Measurements from ENCODE around the gene ROBO1. TPM values are rescaled to one million over a fixed set of nuclear protein-coding genes. Genes with fewer than 3 reads are reported as not detected.

Gene ROBO1
- total and polyA plus RNA-seq, 2 donors (not counting 3 experiments of a cell fraction or from before 2014, with no cell fraction given), result 5.9 to 14.2 TPM

- no peaks in the 10 kb centered on the region for H3K9me3 ChIP-seq (replicated peaks; ENCODE audit: control insufficient read depth, insufficient read depth, low read length)
- H3K79me2 ChIP-seq (ENCODE audit: control insufficient read depth, insufficient read depth, low read length), result no peaks in the 10 kb centered on the region
- no peaks in the 10 kb centered on the region for H3K9me1 ChIP-seq (replicated peaks; ENCODE audit: control insufficient read depth, extremely low read depth, insufficient read depth, low read length)
- intact Hi-C loops (cut with micrococcal nuclease) (no loop called here), dilution Hi-C loops (cut with MboI; ENCODE audit: extremely low pct_ligation_motif_present, low sequenced_read_pairs) (no loop called here)
- no peaks in the 10 kb centered on the region for H4K20me1 ChIP-seq (replicated peaks; ENCODE audit: control insufficient read depth, extremely low read depth, insufficient read depth, low read length)
- no peak overlapping the region for H3K4me3 ChIP-seq (replicated peaks in 1 of 3; ENCODE audit: insufficient read depth in 1 of 3, low read depth in 1 of 3, low read length in 3 of 3)
- H3K36me3 ChIP-seq (ENCODE audit: control insufficient read depth in 2 of 2, extremely low read depth in 1 of 2, insufficient read depth in 2 of 2, low read length in 2 of 2), result no peaks in the 10 kb centered on the region
- no peak overlapping the region for H3K27ac ChIP-seq (ENCODE audit: insufficient read depth, low read depth, low read length)
- no TSS peak for BruUV-seq (replicated peaks)
- no peaks in the 10 kb centered on the region for H3K4me1 ChIP-seq (ENCODE audit: control insufficient read depth, extremely low read depth, insufficient read depth, low read length)
- no peak overlapping the region for H3K4me2 ChIP-seq (ENCODE audit: insufficient read depth, low read length)
- no peaks in the 10 kb centered on the region for H3K27me3 ChIP-seq (ENCODE audit: control insufficient read depth in 2 of 2, insufficient read depth in 2 of 2, low read length in 2 of 2)
- no peak overlapping the region for H3K9ac ChIP-seq (replicated peaks; ENCODE audit: extremely low read depth, insufficient read depth, low read length)
- CTCF ChIA-PET, result no interaction called here
- FAIRE-seq (no peak), DNase-seq (ENCODE audit: low read depth, low spot score) (no peak)
- H2AFZ ChIP-seq (ENCODE audit: low read depth, low read length), result no peak overlapping the region
- no peak for TF ChIP-seq EZH2 (IDR thresholded peaks at IDR 0.05; ENCODE audit: borderline replicate concordance, low read depth, low read length, severe bottlenecking)
- no peak for TF ChIP-seq CTCF (IDR thresholded peaks at IDR 0.05; ENCODE audit: extremely low read depth in 1 of 2, insufficient read depth in 1 of 2, low read depth in 1 of 2, low read length in 2 of 2)
- no peak for TF ChIP-seq FOS (IDR thresholded peaks at IDR 0.05; ENCODE audit: borderline replicate concordance, insufficient read depth, low read length)
- TF ChIP-seq POLR2A (IDR thresholded peaks at IDR 0.05; ENCODE audit: low read depth, low read length), result no peak
- no peak for TF ChIP-seq GATA2 (IDR thresholded peaks at IDR 0.05; ENCODE audit: insufficient read depth, insufficient read length, low read depth, low read length)
- no peak for TF ChIP-seq MAX (IDR thresholded peaks at IDR 0.05; ENCODE audit: insufficient read depth, insufficient read length)
- no peak for TF ChIP-seq MYC (IDR thresholded peaks at IDR 0.05; ENCODE audit: low read depth, low read length)
- no peak for TF ChIP-seq JUN (IDR thresholded peaks at IDR 0.05; ENCODE audit: borderline replicate concordance, insufficient read depth, insufficient read length, low read depth)
- no peak for TF ChIP-seq POLR2AphosphoS5 (IDR thresholded peaks at IDR 0.05; ENCODE audit: insufficient read depth, low read depth, low read length)
- POLR2A ChIA-PET, result no interaction called here
Observed at GRCh38 chr3:79639855-79640254, 127.9 kb downstream of the ROBO1 start.

Data from endothelial cell of umbilical vein (primary cell).